ENCODE measurements around the gene CTRB1. TPM values are rescaled to one million over a fixed set of nuclear protein-coding genes. Genes with fewer than 3 reads are reported as not detected.
"Not testable (repeated sequence)": the region's sequence is repeated elsewhere in the genome, so short reads cannot be mapped to it uniquely, and the experiment has no call there.

The CTRB1 gene
- total RNA-seq, 2 experiments from 2014 or later, result not detected

DNA sequence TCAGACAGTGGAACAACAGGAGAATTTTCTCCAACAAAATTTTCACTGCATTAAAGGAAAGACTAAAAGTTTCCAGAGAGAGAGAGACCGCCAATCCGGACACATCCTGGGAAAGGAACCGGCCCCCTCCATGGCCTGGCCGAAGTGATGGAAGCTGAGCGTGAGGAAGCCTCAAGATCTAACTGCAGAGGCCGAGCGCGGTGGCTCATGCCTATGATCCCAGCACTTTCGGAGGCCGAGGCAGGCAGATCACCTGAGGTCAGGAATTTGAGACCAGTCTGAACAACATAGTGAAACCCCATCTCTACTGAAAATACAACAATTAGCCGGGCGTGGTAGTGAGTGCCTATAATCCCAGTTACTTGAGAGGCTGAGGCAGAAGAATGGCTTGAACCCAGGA lies 15.7 kb upstream of the CTRB1 start:
- no peak for TF ChIP-seq CTCF (IDR thresholded peaks at IDR 0.05)
- Mint-ChIP-seq H3K27me3 (peaks cover 4% of the 10 kb centered on the region), H3K4me1 (ENCODE audit: low read depth) (peaks cover 13% of the 10 kb centered on the region), H3K27ac (no peak overlapping the region), H3K36me3 (ENCODE audit: low read depth) (no peaks in the 10 kb centered on the region), H3K4me3 (no peak overlapping the region), H3K9me3 (no peaks in the 10 kb centered on the region)
- ChIA-PET POLR2A (no interaction called here), CTCF (interaction anchor here (1.0 to 7.7 kb wide), 3 partner anchors 12 to 262 kb away, joined by 3 to 88 read pairs (median 4); no protein-coding TSS in a partner anchor)
- no peak for DNase-seq
- ATAC-seq, result no peak
- intact Hi-C loops (cut with micrococcal nuclease), result loop anchor here (1.0 kb wide), 1 partner anchor 19 kb away; no protein-coding TSS in a partner anchor

- Mint-ChIP-seq H3K27ac (no peak overlapping the region), H3K9me3 (no peaks in the 10 kb centered on the region), H3K4me3 (no peak overlapping the region), H3K36me3 (ENCODE audit: low read depth) (no peaks in the 10 kb centered on the region), H3K27me3 (no peaks in the 10 kb centered on the region), H3K4me1 (ENCODE audit: low read depth) (peaks cover 13% of the 10 kb centered on the region)
- no peak for TF ChIP-seq CTCF (IDR thresholded peaks at IDR 0.05)
- ChIA-PET POLR2A (no interaction called here), CTCF (interaction anchor here (1.0 to 7.7 kb wide), 3 partner anchors 13 to 261 kb away, joined by 3 to 88 read pairs (median 4); no protein-coding TSS in a partner anchor)
- intact Hi-C loops (cut with micrococcal nuclease), result loop anchor here (1.0 kb wide), 1 partner anchor 18 kb away; no protein-coding TSS in a partner anchor
- ATAC-seq (no peak), DNase-seq (no peak)
These were observed 14.9 kb upstream of the CTRB1 start for GRCh38 chr16:75203667-75204409.

- Mint-ChIP-seq H3K27me3 (no peaks in the 10 kb centered on the region), H3K4me3 (no peak overlapping the region), H3K4me1 (ENCODE audit: low read depth) (peaks cover 11% of the 10 kb centered on the region), H3K9me3 (no peaks in the 10 kb centered on the region), H3K27ac (no peak overlapping the region), H3K36me3 (ENCODE audit: low read depth) (no peaks in the 10 kb centered on the region)
- intact Hi-C loops (cut with micrococcal nuclease), result no loop called here
- DNase-seq (no peak), ATAC-seq (no peak)
- CTCF ChIA-PET, result interaction anchor here (1.9 kb wide), 1 partner anchor 261 kb away, joined by 4 read pairs; no protein-coding TSS in a partner anchor
- TF ChIP-seq CTCF (IDR thresholded peaks at IDR 0.05), result no peak
- POLR2A ChIA-PET, result no interaction called here
These were observed 14.4 kb upstream of the CTRB1 start for GRCh38 chr16:75204410-75204758.

DNA sequence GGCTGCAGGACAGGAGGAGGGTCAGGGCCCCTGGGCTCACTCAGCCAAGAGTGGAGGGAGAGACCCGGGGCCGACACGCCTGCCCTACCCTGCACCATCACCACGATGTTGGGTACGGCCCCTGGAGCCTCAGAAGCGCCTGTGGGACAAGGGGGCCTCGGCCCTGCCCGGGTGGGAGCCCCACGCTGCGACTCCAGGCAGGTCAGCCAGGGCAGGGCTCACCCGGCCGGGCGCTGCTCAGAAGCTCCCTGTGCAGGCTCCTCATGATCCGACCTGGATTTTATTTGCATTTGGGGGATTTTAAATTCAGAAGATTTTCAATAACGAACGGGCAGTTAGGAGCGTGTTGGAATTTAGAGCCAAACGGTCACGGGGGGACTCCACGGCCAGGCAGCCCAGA lies 13.9 kb upstream of the CTRB1 start:
- ATAC-seq; H3K4me3 Mint-ChIP-seq; DNase-seq; CTCF ChIA-PET; H3K27me3 Mint-ChIP-seq; POLR2A ChIA-PET; H3K27ac Mint-ChIP-seq; intact Hi-C loops (cut with micrococcal nuclease); H3K9me3 Mint-ChIP-seq; H3K36me3 Mint-ChIP-seq (ENCODE audit: low read depth); H3K4me1 Mint-ChIP-seq (ENCODE audit: low read depth): not testable (repeated sequence)

DNA sequence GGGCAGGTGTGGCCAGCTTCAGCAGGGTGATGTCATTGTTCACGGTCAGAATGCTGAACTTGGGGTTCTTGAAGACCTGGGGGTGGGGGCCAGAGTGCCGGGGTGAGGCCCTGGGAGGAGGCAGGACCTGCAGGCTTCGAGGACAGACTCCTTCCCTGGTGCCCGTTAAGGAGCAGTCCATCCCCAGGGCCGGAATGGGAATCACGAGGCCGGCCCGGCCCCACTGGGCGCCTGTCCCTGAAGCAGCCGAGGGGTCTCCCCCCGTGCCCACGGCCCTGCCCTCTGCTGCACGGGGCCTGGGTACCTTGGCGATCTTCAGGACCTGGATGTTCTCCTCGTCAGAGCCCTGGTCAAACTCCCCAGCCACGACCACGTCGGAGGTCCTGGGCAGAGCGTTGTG lies 13.3 kb upstream of the CTRB1 start:
- H3K4me3 Mint-ChIP-seq; POLR2A ChIA-PET; H3K9me3 Mint-ChIP-seq; intact Hi-C loops (cut with micrococcal nuclease); H3K36me3 Mint-ChIP-seq (ENCODE audit: low read depth); H3K27ac Mint-ChIP-seq; H3K4me1 Mint-ChIP-seq (ENCODE audit: low read depth); H3K27me3 Mint-ChIP-seq; ATAC-seq; CTCF ChIA-PET; DNase-seq: not testable (repeated sequence)

DNA sequence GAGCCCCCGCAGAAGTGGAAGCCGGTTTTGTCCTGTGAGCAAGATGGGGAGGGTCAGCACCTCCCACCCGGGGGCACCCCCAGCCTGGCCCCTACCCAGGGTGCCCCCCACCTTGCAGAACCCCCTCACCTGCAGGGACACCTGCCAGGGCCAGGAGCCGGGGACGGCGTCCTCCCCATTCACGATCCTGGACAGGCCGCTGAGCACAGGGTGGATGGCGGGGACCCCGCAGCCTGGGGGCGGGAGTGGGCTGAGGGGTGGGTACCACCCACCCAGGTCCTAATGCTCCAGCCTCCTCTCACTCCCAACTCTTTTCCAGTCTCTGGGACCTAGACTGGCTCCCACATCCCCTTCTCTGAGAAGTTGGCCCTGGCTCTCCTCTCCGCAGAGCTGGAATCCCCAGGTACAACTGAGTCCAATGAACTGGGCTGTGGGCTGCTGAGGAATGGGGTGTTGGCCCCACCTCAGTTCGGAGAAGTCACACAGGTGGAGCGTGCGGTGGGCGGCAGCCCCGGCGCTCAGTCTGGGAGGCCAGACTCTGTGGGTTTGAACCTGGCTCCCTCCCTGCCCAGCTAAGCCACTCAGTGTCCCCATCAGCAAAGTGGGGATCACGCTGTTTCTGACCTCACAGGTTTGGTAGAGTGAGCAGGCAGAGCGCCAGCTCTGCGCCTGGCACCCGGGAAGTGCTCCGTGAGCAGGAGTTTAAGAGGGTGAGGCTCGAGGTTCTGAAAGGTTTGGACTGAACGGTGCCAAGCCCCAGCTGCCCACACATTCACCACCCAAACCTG lies 12.6 kb upstream of the CTRB1 start:
- CTCF ChIA-PET; intact Hi-C loops (cut with micrococcal nuclease): not testable (repeated sequence)

More for the DNA sequence above, 12.6 kb upstream of the CTRB1 start:
- POLR2A ChIA-PET; H3K27me3 Mint-ChIP-seq; H3K9me3 Mint-ChIP-seq; H3K27ac Mint-ChIP-seq; H3K4me3 Mint-ChIP-seq; H3K4me1 Mint-ChIP-seq (ENCODE audit: low read depth); H3K36me3 Mint-ChIP-seq (ENCODE audit: low read depth); ATAC-seq; DNase-seq: not testable (repeated sequence)
